Neutrophil (primary cell): ENCODE measurements around the gene CHST8.

Source experiments
- H3K27ac ChIP-seq: fragments of 200-600 bp; sonication (generic); 2 replicates; pipeline ENCODE4 v1.5.1; 2016; ENCODE audit warnings: mild to moderate bottlenecking, moderate library complexity
- H3K27me3 ChIP-seq: fragments of 200-600 bp; sonication (generic); 2 replicates; pipeline ENCODE4 v1.6.0; 2016; ENCODE audit warnings: mild to moderate bottlenecking
- H3K36me3 ChIP-seq: fragments of 200-600 bp; sonication (generic); 2 replicates; pipeline ENCODE4 v1.5.1; 2017
- H3K4me1 ChIP-seq, 2 experiments: fragments of 200-600 bp in 1 of 2; sonication (generic) in 1 of 2; 1 replicate in 1 of 2; 2 replicates in 1 of 2; pipeline versions ENCODE4 v1.5.1 to v1.6.1; 2013 to 2016; ENCODE audit warnings: low read depth in 1 of 2, low read length in 1 of 2, mild to moderate bottlenecking in 1 of 2, moderate library complexity in 1 of 2; ENCODE audit not compliant: control insufficient read depth in 1 of 2, insufficient read depth in 1 of 2
- H3K4me3 ChIP-seq, 2 experiments: fragments of 200-600 bp in 1 of 2; sonication (generic) in 1 of 2; 1 replicate in 1 of 2; 2 replicates in 1 of 2; pipeline ENCODE4 v1.5.1; 2013 to 2016; ENCODE audit warnings: low read depth in 1 of 2, low read length in 1 of 2, mild to moderate bottlenecking in 1 of 2, moderate library complexity in 1 of 2
- H3K9me3 ChIP-seq: fragments of 200-600 bp; sonication (generic); 2 replicates; pipeline ENCODE4 v1.5.1; 2016
- CTCF ChIP-seq: fragments of 200-600 bp; sonication (generic); IDR thresholded peaks from 2 replicates; pipeline ENCODE4 v1.5.1; 2016; ENCODE audit warnings: antibody characterized with exemption

CHST8 gene

GRCh38 chr19:33763633-33764371 is 142.0 kb downstream of the CHST8 start:
- TF ChIP-seq CTCF, result no peak
- Histone ChIP-seq H3K27me3 (peaks cover under 1% of the 10 kb centered on the region), H3K27ac (no peak overlapping the region), H3K4me1 (no peaks in the 10 kb centered on the region), H3K9me3 (no peaks in the 10 kb centered on the region), H3K36me3 (no peaks in the 10 kb centered on the region), H3K4me3 (no peak overlapping the region)

GRCh38 chr19:33766623-33767022 is 144.9 kb downstream of the CHST8 start:
- TF ChIP-seq CTCF, result no peak
- Histone ChIP-seq H3K27me3 (peaks cover 6% of the 10 kb centered on the region), H3K4me3 (no peak overlapping the region), H3K36me3 (no peaks in the 10 kb centered on the region), H3K4me1 (no peaks in the 10 kb centered on the region), H3K27ac (no peak overlapping the region), H3K9me3 (no peaks in the 10 kb centered on the region)

- Histone ChIP-seq H3K27ac (no peak overlapping the region), H3K4me1 (no peaks in the 10 kb centered on the region), H3K36me3 (no peaks in the 10 kb centered on the region), H3K27me3 (peaks cover 6% of the 10 kb centered on the region), H3K9me3 (no peaks in the 10 kb centered on the region), H3K4me3 (no peak overlapping the region)
- TF ChIP-seq CTCF, result no peak
Observed at GRCh38 chr19:33767898-33768413, 146.2 kb downstream of the CHST8 start.

- Histone ChIP-seq H3K36me3 (no peaks in the 10 kb centered on the region), H3K27ac (no peak overlapping the region), H3K9me3 (no peaks in the 10 kb centered on the region), H3K27me3 (peaks cover 6% of the 10 kb centered on the region), H3K4me3 (no peak overlapping the region), H3K4me1 (no peaks in the 10 kb centered on the region)
- TF ChIP-seq CTCF, result no peak
Observed at GRCh38 chr19:33769208-33769607, 147.5 kb downstream of the CHST8 start.

- Histone ChIP-seq H3K27me3 (peaks cover 6% of the 10 kb centered on the region), H3K36me3 (no peaks in the 10 kb centered on the region), H3K4me1 (no peaks in the 10 kb centered on the region), H3K4me3 (no peak overlapping the region), H3K9me3 (no peaks in the 10 kb centered on the region), H3K27ac (no peak overlapping the region)
- no peak for TF ChIP-seq CTCF
Observed at GRCh38 chr19:33770107-33770506, 148.4 kb downstream of the CHST8 start.
